K562 (cell line): Measurements from ENCODE around the gene NCDN. TPM values are rescaled to one million over a fixed set of nuclear protein-coding genes. Genes with fewer than 3 reads are reported as not detected.

ENCODE experiments used
- ARID1B ChIP-seq: fragments of 450-650 bp; IDR thresholded peaks from 2 replicates; pipeline ENCODE4 v1.6.1; 2016; ENCODE audit warnings: antibody characterized with exemption, mild to moderate bottlenecking, inconsistent platforms
- DACH1 ChIP-seq: fragments of 450-650 bp; IDR thresholded peaks from 2 replicates; pipeline ENCODE4 v1.6.1; 2018; ENCODE audit not compliant: partially characterized antibody
- ELF2 ChIP-seq: fragments of 250-450 bp; sonication (Bioruptor Pico); IDR thresholded peaks from 2 replicates; pipeline ENCODE4 v1.5.0; 2021; ENCODE audit warnings: mild to moderate bottlenecking
- FOXP1 ChIP-seq: sonication (generic); formaldehyde crosslinking; IDR thresholded peaks from 2 replicates; pipeline ENCODE4 v1.8.0; 2022; ENCODE audit warnings: mild to moderate bottlenecking, missing genetic modification reagents
- NELFE ChIP-seq: IDR thresholded peaks from 2 replicates; pipeline ENCODE4 v1.6.1; 2011; ENCODE audit warnings: mild to moderate bottlenecking; ENCODE audit not compliant: insufficient read depth, insufficient read length
- NFIC ChIP-seq: fragments of 450-650 bp; IDR thresholded peaks from 2 replicates; pipeline ENCODE4 v1.6.1; 2017; ENCODE audit warnings: mild to moderate bottlenecking, inconsistent platforms
- RBM14 ChIP-seq: fragments of 200-400 bp; formaldehyde crosslinking; IDR thresholded peaks from 2 replicates; pipeline ENCODE4 v1.6.1; 2018; ENCODE audit warnings: low read depth, mild to moderate bottlenecking, low read length, moderate library complexity, borderline replicate concordance; ENCODE audit not compliant: insufficient read depth
- ZNF444 ChIP-seq: fragments of 250-450 bp; sonication (Bioruptor Pico); IDR thresholded peaks from 2 replicates; pipeline ENCODE4 v1.4.0; 2020; ENCODE audit warnings: mild to moderate bottlenecking, moderate library complexity
- polyA plus RNA-seq, 8 experiments: library from polyadenylated mRNA; depleted of rRNA in 4 of 8; stranded (reverse) in 5 of 8; unstranded in 3 of 8; fragments of >200 nt; fragmentation: Nextera tagmentation in 2 of 8; fragmentation: Illumina TruSeq in 1 of 8; extraction: Ambion mirVana in 2 of 8; extraction: Trizol in 1 of 8; gene quantifications; 2 replicates each; pipeline versions ENCODE4 v1.2.1 to v1.2.3, GENCODE V29; 2011 to 2014; ENCODE audit warnings: inconsistent platforms in 1 of 8, missing spikeins in 1 of 8
- total RNA-seq, 7 experiments: library from RNA; depleted of rRNA in 6 of 7; stranded (reverse); fragments of >200 nt in 6 of 7; fragmentation: Illumina TruSeq in 2 of 7; extraction: Trizol in 2 of 7; gene quantifications; 2 replicates each; pipeline versions ENCODE4 v1.2.1 to v1.2.3, GENCODE V29; 2011 to 2021; ENCODE audit warnings: low replicate concordance in 1 of 7
- TF ChIP-seq, protein P1 (sequence below): fragments of 450-650 bp; conservative IDR thresholded peaks from 2 replicates; pipeline ENCODE4 v1.6.1; 2016; ENCODE audit warnings: missing genetic modification characterization, low read depth, mild to moderate bottlenecking, missing compliant biosample characterization, moderate library complexity
- TF ChIP-seq, protein P2 (sequence below): fragments of 250-450 bp; sonication (Bioruptor Pico); IDR thresholded peaks from 2 replicates; pipeline ENCODE4 v1.4.0; 2020
- TF ChIP-seq, protein P3 (sequence below), 2 experiments: fragments of 450-650 bp; IDR thresholded peaks; 2 replicates each; pipeline ENCODE4 v1.6.1; 2018; ENCODE audit warnings: mild to moderate bottlenecking in 2 of 2, low read depth in 1 of 2; ENCODE audit not compliant: partially characterized antibody in 2 of 2
- TF ChIP-seq, protein P4 (sequence below): conservative IDR thresholded peaks from 2 replicates; pipeline ENCODE4 v1.6.1; 2011; ENCODE audit warnings: low read depth, mild to moderate bottlenecking, low read length; ENCODE audit not compliant: control insufficient read depth
- TF ChIP-seq, protein P5 (sequence below): fragments of 250-450 bp; sonication (Bioruptor Pico); IDR thresholded peaks from 2 replicates; pipeline ENCODE4 v1.5.0; 2021; ENCODE audit warnings: mild to moderate bottlenecking, borderline replicate concordance

Gene NCDN
- total and polyA plus RNA-seq, 9 of the 15 experiments (the other 6 are each of a cell fraction or from before 2014, with no cell fraction given): 1.9 to 35.1 (median 10.7) TPM

DNA sequence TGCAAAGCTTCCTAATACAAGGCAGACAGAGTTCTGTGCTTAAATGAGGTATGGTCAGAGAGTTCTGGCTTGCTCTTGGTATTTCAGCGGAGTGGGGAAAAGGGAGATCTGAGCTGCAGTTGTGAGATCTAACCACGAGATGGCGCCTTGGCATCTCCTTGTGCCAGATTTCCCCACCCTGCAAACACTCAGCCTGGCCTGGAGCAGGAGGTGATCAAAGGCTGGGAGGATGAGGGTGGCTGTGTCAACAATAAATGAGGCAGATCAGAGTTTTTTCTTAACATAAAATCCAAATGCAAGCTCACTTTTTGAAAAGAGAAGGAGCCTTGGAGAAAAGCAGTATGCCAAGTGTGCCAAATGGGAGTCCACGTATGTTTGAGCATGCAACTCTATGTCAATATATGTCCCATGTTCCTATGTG is 11.4 kb downstream of the NCDN start (continued):
- TF ChIP-seq, protein P1, sequence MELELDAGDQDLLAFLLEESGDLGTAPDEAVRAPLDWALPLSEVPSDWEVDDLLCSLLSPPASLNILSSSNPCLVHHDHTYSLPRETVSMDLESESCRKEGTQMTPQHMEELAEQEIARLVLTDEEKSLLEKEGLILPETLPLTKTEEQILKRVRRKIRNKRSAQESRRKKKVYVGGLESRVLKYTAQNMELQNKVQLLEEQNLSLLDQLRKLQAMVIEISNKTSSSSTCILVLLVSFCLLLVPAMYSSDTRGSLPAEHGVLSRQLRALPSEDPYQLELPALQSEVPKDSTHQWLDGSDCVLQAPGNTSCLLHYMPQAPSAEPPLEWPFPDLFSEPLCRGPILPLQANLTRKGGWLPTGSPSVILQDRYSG (tag): no peak
- TF ChIP-seq, protein P2, sequence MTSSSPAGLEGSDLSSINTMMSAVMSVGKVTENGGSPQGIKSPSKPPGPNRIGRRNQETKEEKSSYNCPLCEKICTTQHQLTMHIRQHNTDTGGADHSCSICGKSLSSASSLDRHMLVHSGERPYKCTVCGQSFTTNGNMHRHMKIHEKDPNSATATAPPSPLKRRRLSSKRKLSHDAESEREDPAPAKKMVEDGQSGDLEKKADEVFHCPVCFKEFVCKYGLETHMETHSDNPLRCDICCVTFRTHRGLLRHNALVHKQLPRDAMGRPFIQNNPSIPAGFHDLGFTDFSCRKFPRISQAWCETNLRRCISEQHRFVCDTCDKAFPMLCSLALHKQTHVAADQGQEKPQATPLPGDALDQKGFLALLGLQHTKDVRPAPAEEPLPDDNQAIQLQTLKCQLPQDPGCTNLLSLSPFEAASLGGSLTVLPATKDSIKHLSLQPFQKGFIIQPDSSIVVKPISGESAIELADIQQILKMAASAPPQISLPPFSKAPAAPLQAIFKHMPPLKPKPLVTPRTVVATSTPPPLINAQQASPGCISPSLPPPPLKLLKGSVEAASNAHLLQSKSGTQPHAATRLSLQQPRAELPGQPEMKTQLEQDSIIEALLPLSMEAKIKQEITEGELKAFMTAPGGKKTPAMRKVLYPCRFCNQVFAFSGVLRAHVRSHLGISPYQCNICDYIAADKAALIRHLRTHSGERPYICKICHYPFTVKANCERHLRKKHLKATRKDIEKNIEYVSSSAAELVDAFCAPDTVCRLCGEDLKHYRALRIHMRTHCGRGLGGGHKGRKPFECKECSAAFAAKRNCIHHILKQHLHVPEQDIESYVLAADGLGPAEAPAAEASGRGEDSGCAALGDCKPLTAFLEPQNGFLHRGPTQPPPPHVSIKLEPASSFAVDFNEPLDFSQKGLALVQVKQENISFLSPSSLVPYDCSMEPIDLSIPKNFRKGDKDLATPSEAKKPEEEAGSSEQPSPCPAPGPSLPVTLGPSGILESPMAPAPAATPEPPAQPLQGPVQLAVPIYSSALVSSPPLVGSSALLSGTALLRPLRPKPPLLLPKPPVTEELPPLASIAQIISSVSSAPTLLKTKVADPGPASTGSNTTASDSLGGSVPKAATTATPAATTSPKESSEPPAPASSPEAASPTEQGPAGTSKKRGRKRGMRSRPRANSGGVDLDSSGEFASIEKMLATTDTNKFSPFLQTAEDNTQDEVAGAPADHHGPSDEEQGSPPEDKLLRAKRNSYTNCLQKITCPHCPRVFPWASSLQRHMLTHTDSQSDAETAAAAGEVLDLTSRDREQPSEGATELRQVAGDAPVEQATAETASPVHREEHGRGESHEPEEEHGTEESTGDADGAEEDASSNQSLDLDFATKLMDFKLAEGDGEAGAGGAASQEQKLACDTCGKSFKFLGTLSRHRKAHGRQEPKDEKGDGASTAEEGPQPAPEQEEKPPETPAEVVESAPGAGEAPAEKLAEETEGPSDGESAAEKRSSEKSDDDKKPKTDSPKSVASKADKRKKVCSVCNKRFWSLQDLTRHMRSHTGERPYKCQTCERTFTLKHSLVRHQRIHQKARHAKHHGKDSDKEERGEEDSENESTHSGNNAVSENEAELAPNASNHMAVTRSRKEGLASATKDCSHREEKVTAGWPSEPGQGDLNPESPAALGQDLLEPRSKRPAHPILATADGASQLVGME: no peak
- 0 out of 2 replicates have a peak, but pooled peaks have one; percentile 18 for TF ChIP-seq ELF2 (CRISPR knock-in tag)
- TF ChIP-seq RBM14: no peak
- TF ChIP-seq ZNF444 (CRISPR knock-in tag): no peak
- TF ChIP-seq DACH1: no peak
- TF ChIP-seq FOXP1 (CRISPR knock-in tag): no peak
- TF ChIP-seq ARID1B: no peak
- TF ChIP-seq, protein P3, sequence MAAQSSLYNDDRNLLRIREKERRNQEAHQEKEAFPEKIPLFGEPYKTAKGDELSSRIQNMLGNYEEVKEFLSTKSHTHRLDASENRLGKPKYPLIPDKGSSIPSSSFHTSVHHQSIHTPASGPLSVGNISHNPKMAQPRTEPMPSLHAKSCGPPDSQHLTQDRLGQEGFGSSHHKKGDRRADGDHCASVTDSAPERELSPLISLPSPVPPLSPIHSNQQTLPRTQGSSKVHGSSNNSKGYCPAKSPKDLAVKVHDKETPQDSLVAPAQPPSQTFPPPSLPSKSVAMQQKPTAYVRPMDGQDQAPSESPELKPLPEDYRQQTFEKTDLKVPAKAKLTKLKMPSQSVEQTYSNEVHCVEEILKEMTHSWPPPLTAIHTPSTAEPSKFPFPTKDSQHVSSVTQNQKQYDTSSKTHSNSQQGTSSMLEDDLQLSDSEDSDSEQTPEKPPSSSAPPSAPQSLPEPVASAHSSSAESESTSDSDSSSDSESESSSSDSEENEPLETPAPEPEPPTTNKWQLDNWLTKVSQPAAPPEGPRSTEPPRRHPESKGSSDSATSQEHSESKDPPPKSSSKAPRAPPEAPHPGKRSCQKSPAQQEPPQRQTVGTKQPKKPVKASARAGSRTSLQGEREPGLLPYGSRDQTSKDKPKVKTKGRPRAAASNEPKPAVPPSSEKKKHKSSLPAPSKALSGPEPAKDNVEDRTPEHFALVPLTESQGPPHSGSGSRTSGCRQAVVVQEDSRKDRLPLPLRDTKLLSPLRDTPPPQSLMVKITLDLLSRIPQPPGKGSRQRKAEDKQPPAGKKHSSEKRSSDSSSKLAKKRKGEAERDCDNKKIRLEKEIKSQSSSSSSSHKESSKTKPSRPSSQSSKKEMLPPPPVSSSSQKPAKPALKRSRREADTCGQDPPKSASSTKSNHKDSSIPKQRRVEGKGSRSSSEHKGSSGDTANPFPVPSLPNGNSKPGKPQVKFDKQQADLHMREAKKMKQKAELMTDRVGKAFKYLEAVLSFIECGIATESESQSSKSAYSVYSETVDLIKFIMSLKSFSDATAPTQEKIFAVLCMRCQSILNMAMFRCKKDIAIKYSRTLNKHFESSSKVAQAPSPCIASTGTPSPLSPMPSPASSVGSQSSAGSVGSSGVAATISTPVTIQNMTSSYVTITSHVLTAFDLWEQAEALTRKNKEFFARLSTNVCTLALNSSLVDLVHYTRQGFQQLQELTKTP (IDR thresholded peaks at IDR 0.05; ENCODE audit: low read depth in 1 of 2, partially characterized antibody in 2 of 2): no peak
- 0 out of 2 replicates have a peak, but pooled peaks have one; percentile 19 for TF ChIP-seq NFIC
- TF ChIP-seq, protein P4, sequence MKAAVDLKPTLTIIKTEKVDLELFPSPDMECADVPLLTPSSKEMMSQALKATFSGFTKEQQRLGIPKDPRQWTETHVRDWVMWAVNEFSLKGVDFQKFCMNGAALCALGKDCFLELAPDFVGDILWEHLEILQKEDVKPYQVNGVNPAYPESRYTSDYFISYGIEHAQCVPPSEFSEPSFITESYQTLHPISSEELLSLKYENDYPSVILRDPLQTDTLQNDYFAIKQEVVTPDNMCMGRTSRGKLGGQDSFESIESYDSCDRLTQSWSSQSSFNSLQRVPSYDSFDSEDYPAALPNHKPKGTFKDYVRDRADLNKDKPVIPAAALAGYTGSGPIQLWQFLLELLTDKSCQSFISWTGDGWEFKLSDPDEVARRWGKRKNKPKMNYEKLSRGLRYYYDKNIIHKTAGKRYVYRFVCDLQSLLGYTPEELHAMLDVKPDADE: no peak
- TF ChIP-seq, protein P5, sequence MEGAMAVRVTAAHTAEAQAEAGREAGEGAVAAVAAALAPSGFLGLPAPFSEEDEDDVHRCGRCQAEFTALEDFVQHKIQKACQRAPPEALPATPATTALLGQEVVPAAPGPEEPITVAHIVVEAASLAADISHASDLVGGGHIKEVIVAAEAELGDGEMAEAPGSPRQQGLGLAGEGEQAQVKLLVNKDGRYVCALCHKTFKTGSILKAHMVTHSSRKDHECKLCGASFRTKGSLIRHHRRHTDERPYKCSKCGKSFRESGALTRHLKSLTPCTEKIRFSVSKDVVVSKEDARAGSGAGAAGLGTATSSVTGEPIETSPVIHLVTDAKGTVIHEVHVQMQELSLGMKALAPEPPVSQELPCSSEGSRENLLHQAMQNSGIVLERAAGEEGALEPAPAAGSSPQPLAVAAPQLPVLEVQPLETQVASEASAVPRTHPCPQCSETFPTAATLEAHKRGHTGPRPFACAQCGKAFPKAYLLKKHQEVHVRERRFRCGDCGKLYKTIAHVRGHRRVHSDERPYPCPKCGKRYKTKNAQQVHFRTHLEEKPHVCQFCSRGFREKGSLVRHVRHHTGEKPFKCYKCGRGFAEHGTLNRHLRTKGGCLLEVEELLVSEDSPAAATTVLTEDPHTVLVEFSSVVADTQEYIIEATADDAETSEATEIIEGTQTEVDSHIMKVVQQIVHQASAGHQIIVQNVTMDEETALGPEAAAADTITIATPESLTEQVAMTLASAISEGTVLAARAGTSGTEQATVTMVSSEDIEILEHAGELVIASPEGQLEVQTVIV (CRISPR knock-in tag): no peak
- no peak for TF ChIP-seq NELFE
